NCI-H2081 treated with DMSO at 0.1 percent for 48 hours (cell line): ENCODE measurements around the gene AP2A2.

Experiments
- DNase-seq: peaks from one replicate; lab custom pipeline; 2025; lab: John Stamatoyannopoulos, UW

Gene AP2A2

DNA sequence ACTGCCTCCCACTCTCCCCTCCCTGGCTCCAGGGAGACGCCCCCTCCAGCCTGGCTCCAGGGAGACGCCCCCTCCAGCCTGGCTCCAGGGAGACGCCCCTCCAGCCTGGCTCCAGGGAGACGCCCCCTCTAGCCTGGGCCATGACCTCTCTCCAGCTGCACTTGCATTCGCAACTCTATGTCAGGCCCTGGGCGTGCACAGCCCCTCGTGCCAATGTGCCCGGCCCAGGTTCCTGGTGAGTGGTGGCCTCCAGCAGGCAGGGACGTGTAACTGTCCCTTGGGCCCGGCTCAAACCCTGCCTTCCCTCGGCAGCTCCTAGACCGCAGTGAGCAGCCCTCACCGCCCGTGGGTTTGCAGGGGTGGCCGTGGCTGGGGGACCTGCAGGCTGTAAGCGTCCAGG lies 104.0 kb downstream of the AP2A2 start:
- no peak for DNase-seq

GRCh38 chr11:1030086-1030485 lies 104.4 kb downstream of the AP2A2 start:
- no peak for DNase-seq

- DNase-seq: no peak
Measured at GRCh38 chr11:1030556-1030955, 104.9 kb downstream of the AP2A2 start.

DNA sequence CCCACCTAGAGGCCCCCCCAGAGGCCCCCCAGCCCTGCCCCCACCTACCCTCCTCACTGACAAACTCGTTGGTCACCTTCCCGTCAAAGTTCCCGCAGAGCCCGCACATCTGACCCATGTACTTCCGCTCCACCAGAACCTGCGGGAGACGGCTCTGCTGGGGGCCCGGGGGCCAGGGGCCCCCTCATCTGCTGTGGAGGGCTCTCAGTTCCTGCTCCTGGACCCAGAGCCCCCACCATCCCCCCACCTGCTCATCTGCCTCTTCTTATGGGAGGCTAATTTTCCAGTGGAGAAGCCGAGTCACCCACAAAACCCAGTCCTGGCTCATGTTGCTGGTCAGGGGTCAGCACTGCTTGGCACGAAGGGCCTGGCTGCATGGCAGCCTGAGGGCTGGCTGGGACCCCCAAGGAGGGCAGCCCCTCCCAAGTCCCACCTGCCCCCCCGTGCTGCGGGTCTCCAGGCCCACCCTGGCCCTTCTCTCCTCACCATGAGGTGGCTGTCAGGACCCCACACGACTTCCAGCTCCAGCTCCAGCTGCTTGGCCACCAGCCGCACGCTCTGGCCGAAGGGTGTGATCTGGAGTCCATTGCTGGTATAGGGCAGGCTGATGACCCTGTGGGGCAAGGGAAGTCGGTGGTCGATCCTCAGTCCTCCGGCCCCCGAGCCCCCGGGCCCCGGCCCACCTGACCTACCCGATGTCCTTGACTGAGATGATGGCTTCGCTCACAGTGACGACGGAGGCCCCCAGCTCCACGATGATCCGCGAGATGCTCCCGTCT lies 105.6 kb downstream of the AP2A2 start:
- no peak for DNase-seq

DNA sequence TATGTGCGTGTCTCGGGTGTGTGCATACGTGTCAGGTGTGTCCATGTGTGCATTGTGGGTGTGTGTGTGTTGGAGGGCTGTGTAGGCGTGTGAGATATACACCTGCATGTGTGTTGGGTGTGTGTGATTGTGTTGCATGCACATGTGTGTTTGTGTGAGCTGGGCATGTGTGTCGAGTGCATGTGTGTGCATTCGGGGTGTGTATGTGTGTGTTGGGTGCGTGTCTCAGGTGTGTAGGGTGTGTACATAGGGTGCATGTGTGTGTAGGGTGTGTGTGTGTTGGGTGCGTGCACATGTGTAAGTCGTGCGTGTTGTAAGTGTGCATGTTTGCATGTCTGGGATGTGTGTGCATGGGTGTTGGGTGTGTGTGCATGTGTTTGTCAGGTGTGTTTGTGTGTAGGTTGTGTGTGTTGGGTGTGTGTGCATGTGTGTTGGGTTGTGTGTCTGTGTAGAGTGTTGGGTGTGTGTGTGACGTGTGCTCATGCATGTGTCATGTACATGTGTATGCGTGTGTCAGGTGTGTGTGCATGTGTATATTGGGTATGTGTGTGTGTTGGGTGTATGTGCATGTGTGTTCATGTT lies 106.7 kb downstream of the AP2A2 start:
- no peak for DNase-seq

GRCh38 chr11:1033016-1033798 lies 107.5 kb downstream of the AP2A2 start:
- DNase-seq: no peak

DNA sequence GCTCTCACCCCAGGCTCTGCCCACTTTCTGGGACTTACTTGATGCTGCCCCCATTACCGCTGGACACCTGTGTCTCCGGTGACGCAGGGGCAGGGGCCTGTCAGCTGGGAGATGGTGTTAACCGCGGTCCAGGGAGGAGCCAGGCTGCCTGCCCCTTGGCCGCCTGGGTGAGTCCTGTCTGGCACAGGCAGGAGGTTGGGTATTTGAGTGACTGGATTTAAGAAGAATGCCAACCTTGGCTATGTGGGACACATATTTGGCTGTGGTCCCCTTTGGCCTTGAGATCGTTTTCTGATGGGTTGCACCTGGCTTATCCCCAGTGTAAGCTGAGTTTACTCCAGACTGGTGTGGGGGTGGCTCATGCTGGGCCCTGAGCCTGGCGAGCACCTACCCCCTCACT lies 108.3 kb downstream of the AP2A2 start:
- no peak for DNase-seq

DNA sequence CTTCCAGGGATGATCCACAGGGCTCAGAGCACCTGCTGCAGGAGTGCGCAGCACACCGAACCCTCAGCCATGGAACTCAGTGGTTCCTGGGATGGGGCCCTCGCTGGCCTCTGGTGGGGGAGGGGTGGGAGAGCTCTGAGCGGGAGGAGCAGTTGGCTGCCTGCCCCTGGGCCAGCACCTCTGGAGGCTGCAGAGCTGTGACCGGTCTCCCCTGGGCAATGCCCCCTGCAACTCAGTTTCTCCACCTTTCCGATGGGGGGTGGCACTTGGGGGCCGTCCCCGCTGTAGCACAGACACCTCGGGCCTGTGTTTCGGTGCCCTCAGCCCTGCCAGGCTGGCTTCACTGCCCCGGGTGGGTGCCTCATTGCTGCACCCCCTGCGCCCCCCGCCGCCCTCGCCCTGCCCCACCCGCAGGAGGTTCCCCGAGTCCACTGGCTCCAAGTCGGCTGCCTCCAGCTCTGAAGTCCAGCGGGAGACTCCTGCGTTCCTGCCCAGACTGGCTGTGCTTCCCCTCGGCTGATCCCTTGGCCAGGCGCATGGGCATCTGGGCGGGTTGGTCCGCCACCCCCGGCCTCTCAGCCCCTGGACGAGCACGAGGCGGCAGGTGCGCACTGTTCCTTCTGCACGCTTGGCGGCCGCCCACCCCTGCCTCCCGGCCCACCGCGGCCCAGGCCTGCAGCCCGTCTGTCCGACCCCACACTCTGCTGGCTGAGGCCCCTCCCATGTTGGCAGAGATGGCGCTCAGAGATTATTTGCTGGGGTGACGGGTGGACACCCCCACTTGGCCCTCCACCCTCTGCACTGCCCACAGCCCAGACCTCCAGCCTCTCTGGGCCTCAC lies 109.0 kb downstream of the AP2A2 start:
- no peak for DNase-seq

DNA sequence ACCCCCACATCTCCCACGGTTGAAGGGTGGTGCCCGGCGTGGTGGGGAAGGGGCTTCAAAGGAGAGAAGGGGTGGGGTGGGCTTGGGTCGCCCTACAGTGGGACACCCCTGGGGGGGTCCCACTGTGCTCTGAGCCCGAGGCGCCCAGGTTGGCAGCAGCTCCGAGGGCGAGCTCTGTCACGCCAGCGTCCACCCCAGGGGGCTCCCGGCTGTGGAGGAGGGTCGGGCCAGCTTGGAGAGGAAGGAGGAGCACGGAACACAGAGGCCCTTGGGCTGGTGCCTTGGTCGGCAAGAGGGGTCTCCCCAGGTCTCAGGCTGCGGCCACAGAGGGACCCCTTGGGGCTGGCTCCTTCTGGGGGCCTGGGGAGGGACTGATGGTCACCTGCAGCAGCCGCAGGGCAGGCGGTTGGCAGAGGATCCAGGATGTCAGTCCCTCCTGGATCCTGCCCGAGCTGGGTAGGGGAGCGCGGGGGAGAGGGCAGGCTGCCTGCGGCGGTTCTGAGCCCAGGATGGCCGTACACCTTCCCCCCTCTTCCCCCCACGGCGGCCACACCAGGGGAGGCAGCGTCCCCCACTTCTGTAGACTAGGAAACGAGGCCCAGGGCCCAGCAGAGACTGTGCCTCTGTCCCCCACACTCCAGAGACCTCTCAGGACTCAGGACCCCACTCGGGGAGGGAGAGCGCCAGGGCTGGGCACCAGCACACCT lies 110.1 kb downstream of the AP2A2 start:
- DNase-seq: no peak

DNA sequence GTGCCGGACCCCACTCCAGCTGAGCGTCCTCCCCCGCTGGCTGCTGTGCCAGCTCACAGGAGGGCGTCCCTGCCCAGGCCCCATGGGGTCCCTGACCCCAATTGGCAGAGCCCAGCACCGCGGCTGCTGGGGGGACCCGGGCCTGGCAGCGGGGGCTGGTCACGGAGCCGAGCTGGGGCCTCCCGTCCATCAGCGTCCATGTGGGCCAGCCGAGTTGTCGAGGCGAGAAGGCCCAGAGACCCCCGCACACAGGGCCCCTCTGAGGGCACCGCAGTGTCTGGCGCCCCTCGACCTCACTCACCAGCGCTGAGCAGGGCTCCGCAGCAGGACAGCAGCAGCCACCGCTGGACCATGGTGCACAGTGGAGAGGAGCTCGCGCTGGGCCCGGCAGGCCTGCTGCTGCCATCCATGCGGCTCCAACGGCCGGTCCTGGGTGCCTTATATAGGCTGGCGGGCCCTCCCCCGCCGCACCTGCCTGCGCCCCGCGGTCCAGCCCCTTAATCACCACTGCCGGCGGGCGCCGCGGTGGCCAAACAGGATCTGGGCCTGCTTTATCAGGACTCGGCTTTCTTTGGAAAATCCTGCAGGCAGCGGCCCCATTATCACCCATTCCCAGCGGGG lies 110.7 kb downstream of the AP2A2 start, which contains the start of gene MUC6:
Gene MUC6, minus strand, starts transcription at position 416 of the 621 bp plus-strand sequence. Its CDS starts 63 bp downstream, at position 353.
- no peak for DNase-seq

GRCh38 chr11:1036931-1037330 lies 111.3 kb downstream of the AP2A2 start:
- no peak for DNase-seq

DNA sequence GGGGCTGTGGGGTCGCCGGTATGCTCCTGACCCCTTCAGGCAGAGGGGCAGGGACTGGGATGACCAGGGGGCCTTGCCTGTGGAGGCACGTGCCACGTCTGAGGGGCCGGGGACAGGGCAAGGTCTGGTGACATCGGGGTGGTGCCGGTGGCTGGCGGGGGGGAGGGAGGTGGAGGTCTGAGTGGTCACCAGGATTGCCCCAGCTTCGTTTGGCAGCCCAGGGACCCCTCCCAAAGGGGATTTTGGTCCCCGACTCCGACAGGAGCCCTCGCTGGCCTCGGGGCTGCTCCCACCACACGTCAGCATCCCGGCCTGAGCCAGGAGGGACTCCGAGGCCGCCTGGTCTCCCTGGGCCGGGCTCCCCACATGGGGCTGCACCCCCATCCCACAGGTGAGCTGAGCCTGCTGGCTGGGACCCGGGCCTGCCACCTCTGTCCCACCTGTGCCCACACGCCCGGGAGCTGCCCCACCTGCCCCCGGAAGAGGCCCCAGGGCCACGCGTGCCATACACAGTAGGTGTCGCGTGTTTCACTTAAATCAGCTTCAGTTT lies 111.9 kb downstream of the AP2A2 start:
- DNase-seq: no peak

DNA sequence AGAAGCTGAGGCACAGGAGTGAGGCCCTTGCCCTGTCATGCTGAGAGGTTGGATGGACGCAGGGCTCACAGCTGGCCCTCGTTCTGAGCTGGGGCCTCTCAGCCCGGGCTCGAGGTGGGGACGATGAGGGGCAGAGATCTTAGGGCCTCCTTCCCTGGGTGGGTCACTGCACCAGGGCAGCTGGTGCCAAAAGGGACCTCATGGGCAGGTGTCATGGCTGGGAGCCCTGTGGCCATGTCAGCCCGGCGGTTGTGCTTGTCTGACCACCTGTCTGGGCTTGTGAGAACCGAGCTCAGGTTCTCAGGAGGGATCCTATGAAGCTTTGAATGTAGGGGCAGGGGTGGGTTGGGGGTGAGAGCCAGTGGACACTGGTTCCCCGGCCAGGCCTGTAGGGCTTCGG lies 112.7 kb downstream of the AP2A2 start:
- DNase-seq: no peak

DNA sequence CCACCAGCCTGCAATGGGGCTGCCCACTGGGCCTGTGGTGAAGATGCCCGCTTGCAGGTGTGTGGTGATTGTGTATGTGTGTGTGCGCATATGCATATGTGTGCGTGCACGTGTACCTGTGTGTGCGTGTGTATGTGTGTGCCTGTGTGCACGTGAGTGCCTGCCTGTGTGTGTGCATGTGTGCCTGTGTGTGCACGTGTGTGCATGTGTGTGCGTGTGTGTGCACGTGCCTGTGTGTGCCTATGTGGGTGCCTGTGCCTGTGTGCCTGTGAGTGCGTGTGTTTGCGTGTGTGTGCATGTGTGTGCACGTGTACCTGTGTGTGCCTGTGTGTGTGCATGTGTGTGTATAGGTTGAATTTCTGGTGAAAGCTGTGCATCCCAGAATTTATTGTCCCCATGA lies 113.3 kb downstream of the AP2A2 start:
- no peak for DNase-seq

DNA sequence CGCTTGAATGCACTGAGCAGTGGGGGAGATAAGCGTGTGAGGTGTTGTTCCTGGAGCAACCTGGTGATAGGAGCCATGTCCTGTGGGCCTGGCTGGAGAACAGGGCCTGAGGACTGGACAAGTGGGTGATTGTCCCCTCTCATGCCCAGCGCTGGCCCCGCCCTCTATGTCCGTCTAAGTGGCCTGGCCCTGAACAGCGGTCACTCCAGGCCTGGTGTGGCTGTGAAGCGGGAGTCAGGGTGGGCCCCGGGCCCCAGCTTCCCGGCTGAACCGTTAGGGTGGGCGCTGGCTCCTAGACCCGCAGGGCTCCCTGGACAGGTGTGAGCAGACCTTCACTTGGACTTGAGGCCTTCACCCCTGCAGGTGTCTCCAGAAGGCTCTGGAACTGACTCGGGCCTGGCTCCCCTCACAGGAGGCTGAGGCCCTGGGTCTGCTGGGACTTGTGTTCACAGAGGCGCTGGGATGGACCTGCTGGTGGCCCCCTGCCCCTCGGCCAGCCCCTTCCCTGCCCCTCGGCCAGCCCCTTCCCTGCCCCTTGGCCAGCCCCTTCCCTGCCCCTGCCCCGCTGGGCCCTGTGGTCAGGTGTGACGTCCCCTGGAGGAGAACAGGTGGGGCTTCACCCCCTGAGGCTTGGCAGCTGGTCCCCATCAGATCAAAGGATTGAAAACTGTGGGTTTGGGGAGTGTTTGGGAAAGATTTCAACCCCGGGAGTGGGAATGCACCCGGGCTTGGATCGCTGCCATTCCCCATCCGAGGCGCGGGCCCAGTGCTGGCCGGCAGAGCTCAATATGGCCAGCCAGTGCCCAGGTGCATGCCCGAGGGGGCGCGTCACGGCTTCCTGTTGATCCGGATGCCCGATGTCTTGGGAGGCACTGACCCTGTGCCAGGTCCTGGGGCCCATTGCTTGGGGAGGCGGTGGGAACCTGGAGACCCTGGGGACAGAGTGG lies 114.1 kb downstream of the AP2A2 start:
- no peak for DNase-seq

DNA sequence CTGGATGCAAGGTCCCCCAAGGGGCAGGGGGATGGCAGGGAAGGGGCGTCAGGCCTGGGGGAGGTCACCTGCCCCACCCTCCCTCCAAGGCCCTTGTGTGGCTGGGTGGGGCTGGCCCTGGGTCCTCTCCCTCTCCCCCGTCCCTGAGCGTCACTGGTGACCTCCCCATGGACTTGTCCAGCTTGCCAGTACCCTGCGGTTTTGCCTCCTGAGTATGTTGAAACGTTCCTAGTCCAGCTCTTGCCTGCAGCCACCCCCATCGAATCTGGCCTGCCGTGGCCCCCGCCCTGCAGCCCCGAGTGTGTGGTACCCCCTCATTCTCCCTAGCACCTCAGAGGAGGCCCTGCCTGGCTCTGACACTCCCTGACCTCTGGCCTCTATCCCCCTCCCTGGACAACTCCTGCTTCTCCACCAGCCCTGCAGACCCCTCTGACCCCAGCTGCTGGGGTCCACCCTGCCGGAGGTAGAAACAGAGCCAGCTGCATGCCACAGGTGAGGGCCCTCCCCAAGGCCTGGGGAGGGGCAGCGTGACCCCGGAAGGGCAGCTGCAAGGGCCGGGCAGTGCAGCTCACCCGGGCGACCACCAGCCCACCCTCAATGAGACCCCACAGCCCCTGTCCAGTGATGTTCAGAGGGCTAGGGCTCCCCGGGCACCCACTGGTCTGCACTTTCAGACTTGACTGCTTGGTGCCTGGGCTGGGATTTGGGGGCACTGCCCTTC lies 114.9 kb downstream of the AP2A2 start:
- no peak for DNase-seq

- DNase-seq: no peak
Measured at GRCh38 chr11:1041149-1041467, 115.4 kb downstream of the AP2A2 start.

DNA sequence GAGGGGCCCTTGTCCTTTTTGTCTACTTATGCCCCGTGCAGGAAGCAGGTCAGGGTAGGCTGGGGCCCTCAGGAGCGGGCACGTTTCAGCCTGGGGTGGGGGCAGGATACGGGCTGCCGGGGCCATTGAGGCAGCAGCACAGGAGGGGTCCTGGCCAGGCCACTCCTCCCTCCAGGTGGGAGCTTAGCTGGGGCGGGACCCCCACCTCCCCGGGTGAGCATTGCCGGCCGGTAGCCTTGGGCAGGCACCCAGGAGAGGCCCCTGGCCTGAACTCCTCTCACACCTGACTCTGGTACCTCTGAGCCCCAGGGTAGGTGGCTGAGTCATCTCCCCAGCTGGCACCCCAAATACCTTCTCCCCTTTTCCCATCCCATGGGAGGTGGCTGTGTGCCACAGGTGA lies 115.8 kb downstream of the AP2A2 start:
- DNase-seq: no peak
